GM19438 (cell line): ENCODE measurements around the gene CRYBG1.
"Not testable (repeated sequence)": the region's sequence is repeated elsewhere in the genome, so short reads cannot be mapped to it uniquely, and the experiment has no call there.

Experiments used
- ATAC-seq: cut with Tn5 transposase; IDR thresholded peaks from one replicate; pipeline ENCODE4 v1.9.1; 2021; ENCODE audit warnings: low read depth; ENCODE audit not compliant: unreplicated experiment

The CRYBG1 gene

DNA sequence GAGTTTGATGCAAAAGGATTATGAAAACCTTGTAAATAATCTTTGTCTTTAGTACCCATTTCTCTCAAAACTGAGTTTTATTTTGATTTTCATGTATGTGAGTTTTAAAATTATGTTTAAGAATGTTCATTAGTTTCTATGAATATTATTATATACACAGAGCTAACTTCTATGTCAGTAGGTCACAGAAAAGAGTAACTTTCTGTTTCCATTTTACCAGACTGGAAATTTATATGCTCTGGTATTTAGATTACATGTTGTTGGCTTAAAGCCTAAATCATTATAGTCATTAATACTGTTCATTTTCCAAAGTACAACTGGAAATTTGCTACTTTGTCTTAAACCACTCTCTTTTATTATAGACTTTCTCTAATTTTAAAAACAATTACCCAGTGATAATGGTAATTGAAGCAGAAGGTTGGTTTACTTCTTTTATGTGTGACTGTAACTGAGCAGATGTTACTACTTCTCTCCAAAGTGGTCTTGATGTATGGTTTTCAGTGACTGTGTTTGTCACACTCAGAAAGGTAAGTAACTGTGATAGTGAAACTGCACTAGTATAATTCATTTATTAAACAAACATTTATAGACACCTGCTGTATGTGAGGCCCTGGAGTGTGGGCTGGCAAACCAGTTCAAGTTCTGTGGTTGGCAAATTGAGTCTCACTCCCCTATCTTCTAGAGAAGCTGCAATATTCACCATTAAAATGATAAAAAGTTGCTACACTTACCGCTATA lies 13.2 kb downstream of the CRYBG1 start:
- ATAC-seq = no peak

GRCh38 chr6:106377061-106377540 lies 16.6 kb downstream of the CRYBG1 start:
- peak; percentile 61 for ATAC-seq

GRCh38 chr6:106379951-106380350 lies 19.4 kb downstream of the CRYBG1 start:
- no peak for ATAC-seq

DNA sequence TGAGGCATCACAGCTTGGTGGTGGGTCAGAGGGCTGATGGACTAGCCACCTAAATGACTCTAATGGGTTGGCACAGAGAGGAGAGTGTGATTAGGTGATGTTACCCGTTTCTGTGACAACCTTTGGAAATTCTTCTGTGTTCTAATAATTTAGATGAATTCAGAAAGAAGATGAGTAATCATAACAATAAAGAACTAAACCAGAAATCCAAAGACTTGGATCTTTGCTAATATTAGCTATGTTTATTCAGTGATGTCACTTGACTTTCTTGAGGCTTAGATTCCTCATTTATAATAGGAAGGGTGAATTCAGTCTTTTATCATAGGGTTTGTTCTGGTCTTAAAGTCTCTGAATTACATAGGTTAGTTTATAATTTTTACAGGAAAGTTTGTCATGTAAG lies 19.9 kb downstream of the CRYBG1 start:
- no peak for ATAC-seq

DNA sequence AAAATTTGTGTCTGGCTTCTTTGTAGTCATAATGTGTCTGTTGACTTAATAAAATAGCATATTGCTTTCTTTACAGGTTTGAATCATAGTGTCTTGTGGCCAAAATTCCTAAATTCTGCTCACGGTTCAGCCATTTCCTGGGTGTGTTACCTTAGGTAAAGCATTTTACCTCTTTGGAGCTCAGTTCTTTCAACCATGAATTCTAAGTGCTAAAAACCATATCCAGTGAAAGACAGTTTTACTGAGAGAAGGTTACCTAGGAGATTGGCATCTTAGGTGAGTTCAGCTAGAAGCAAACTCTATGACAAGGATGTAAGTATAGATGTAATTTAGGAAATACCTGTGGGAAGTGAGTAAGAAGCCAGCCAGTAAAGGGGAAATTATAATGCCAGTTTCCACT lies 20.7 kb downstream of the CRYBG1 start:
- no peak for ATAC-seq

DNA sequence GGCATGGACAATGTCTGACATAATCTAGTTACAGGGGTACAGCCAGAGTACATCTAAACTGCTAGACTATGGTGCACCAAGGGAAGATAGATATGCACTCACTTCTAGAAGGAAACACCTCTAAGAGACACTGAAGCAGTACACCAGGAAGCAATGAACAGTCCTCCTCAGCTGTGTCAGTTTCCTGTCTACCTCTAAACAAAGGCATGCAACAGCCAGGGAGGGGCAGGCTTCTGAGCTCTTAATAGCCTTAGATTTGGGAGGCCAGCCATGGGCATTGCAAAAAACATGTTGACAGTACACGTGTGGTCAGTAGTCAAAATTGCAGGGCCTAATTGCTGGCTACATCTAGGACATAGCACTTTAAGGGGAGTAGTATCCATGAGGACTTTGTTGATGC lies 21.4 kb downstream of the CRYBG1 start:
- no peak for ATAC-seq

DNA sequence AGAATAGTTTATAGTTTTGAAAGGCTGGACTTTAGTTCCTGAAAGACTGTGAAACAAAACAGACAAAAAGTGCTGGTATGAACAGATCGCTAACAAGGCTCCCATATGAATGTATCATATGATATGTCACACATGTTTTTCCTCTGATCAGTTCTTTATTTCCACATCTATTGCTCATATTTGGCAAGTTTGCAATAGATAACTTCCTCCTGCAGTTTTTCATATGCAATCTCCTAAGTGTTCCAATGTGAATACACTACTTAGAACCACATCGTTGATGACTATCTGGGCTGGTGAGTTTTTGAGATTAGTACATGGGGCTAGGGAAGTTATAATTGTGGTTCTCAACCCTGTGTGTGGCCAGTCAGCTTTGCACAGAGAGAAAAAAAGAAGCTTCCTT lies 23.1 kb downstream of the CRYBG1 start:
- ATAC-seq = no peak

DNA sequence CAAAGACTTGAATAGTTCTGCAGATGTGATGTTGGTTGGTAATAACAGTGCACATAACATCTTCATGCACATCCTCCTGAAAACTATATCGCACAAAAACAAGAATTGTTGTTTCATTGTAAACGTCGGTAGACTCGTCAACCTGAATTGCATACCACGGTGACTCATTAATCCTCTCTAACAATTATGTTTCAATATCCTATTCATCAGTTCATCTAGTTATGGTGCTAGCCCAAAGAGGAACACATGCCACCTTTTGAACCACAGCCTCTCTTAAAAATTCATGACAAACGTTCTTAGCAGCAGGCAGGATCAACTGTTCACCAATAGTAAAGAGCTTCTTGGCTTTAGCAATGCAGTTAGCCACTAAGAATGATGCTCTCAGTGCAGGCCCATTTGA lies 25.0 kb downstream of the CRYBG1 start:
- no peak for ATAC-seq

DNA sequence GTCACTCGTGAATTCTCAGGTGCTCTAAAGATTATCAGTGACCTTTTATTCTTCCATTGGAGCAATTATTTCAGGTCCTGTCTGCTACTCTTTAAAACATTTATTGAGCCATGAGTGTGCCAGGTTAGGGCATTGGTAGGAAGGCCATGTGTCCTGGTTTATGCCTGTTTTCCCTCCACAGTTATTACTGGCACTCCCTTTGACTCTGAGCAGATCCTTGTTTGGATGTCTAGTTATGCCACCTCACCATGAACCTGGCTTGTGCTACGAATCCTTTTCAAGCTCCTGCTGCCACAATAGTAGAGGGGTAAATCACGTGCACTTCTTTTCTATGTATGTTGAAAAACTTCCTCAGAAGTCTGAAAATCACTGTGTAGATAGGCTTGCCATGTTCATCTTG lies 27.4 kb downstream of the CRYBG1 start:
- no peak for ATAC-seq

GRCh38 chr6:106390088-106390487 lies 29.6 kb downstream of the CRYBG1 start:
- no peak for ATAC-seq

DNA sequence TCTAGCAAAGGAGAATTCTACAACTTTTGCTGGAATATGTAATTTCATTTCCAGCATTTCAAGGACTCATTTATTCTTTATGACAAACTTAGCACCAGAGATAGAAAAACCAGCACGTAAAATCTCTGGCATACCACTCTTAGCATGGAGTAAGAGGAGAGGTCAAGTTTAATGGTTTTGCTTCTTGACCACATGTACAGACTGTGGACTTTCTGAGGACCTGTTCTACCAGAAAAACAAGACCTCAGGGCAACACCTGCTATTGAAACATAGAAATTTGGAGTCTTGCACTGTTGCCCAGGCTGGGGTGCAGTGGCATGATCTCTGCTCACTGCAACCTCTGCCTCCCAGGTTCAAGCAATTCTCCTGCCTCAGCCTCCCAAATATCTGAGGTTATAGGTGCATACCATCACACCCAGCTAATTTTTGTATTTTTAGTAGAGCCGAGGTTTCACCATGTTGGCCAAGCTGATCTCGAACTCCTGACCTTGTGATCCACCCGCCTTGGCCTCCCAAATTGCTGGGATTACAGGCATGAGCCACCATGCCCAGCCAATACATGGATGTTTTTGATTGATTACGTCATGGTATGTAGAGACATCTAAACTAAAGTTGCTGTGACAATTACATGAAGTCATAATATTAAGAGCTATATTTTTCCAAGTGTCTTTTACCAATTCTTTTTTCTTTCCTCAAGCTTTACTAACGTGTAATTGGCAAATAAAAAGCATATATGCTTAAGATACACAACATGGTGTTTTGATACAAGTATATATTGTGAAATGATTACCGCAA lies 36.1 kb downstream of the CRYBG1 start:
- ATAC-seq = no peak

DNA sequence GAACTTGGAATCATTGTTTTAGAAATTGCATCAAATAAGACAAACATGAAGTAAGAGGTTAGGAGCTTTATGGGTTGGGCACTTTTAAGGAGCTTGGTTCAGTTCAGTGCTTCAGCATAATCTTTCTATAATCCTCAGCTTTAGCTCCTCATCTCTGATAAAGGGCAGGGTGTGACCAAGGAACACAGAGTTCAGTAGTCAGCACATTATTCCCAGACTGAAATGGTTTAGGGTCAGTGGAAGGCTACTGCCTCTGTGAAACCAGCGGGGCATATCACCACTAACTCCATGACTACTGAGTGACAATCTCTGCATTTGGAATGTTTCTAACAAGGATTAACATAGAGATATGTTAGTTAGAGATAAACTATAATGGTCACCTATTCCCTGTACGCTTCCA lies 36.9 kb downstream of the CRYBG1 start:
- no peak for ATAC-seq

DNA sequence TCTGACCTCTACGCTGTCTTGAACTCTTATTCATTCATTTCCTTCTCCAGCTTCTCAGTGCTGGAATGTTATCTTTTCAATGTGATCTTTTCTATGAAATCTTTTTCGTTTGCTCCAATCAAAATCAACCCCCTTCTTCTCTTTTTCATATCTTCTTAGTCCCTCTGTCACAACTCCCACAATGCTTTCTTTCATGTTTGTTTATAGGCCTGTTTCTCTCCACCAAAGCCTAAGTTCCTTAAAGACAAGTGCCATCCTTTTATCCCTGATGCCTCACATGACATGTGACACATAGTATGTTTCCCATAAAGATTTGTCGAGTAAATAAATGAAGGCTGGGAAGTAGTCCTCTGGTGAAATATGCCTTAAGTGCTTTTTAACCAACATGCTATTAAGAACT lies 38.1 kb downstream of the CRYBG1 start:
- ATAC-seq = no peak

GRCh38 chr6:106405044-106405443 lies 44.5 kb downstream of the CRYBG1 start:
- not testable (repeated sequence) for ATAC-seq

- no peak for ATAC-seq
Observed at GRCh38 chr6:106411056-106411455, 50.5 kb downstream of the CRYBG1 start.

DNA sequence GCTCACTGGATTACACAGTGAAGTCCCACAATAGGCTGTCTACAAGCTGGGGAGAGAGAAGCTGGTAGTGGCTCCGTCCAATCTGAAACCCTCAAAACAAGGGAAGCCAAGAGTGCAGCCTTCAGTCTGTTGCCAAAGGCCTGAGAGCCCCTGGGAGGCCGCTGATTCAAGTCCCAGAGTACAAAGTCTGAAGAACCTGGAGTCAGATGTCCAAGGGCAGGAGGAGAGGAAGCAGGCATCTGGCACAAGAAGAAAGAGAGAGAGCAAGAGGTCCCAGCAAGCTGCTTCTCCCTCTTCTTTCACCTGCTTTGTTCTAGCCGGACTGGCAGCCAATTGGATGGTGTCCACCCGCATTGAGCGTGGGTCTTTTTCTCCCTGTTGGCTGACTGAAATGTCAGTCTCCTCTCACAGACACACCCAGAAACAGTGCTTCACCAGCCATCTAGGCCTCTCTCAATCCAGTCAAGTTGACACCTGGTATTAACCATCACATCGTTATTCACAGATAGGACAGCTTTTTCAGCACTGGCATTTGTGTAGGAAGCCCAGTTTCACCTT lies 51.2 kb downstream of the CRYBG1 start:
- no peak for ATAC-seq

DNA sequence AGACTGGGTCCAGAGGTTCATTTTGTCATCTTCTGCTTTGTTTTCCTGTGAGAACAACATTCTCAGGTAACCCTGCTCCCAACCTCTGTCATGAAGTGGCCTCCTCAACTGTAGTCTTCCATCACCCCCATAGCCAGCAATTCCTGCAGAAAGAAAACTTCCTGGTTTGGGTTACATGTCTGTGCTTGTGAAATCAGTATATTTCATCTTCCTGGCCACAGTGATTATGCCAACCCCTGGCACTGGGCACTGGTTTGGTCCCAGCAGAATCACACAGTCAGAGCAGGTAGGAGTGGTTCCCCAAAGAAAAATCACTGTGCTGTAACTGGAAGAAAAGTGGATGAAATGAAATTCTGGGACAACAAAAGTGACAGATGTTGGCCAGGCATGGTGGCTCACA lies 52.5 kb downstream of the CRYBG1 start:
- ATAC-seq = no peak

DNA sequence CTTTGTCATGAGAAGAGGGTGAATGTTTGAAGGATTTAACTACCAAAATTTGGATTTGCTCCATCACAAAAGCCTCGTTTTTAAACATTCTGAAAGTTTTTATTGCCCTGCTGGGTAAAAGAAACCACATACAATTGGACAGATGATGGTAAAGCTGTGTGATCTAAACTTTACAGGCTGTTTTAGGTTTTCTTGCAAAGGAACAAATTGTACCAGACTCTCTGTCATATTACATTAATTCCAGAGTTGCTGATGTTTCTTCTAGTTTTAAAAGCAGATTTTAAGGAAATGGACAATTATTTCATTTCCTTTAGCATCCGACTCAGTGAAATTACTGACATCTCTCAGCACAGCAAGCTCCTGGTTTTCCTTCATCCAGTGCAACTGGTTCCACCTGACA lies 53.2 kb downstream of the CRYBG1 start:
- no peak for ATAC-seq

DNA sequence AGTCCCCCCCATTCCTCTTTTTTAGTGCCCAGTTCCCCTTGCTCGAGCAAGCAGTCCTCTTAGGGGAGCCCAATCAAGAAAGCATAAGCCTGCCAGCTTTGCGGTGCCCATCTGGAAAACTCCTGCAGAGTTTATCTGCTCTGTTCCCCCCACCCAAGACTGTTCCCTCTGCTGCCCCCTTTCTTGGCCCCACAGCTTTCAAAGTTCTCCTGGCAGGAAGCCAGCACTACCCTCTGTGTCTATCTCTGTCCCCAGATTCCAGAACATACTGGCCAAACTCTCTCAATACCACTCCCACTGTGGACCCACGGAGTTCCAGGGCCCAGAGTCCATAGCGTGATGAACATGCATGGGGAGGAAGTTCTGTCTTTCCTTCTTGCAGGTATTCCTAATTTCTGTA lies 55.4 kb downstream of the CRYBG1 start:
- no peak for ATAC-seq

- ATAC-seq = no peak
Observed at GRCh38 chr6:106417572-106418147, 57.1 kb downstream of the CRYBG1 start.

DNA sequence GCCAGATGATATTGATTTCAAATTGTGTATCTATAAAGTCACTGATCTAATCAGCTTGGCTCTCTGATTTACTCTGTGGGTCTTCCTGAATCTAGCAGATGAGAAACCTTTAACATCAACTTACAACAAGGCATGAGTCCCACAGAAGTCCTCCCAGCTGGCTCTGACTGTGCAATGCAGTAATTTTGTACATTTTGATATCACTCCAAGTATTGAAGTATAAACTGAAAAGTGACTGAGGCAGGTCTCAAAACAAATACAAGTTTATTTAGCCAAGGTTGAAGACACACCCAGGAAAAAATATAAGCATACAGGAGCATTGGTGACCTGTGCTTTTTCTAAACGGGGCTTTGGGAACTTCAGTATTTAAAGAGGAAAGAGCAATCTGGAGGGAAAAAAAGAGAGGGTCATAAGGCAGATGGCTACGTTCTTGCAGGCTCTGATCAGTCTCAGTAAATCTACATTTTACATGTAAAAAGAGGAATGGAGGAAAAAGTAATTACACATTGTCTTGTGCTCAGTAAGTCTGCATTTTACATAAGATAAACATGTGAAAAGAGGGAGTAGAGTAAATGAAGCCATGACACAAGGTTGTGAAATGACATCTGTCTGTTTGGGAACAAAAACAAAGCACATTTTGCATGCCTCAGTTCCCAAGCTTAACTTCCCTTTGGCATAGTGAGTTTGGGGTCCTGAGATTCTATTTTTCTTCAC lies 59.5 kb downstream of the CRYBG1 start:
- ATAC-seq = no peak
